Heart right ventricle (tissue), 16 donors: ENCODE results near the gene PARP1. TPM values are rescaled to one million over a fixed set of nuclear protein-coding genes. Genes with fewer than 3 reads are reported as not detected.

Experiments
- ATAC-seq, 8 donors: fragments of 200-7000 bp; cut with Tn5 transposase; one replicate each; pipeline ENCODE4 v1.9.1; 2020; ENCODE audit warnings: mild to moderate bottlenecking in 8 of 8, moderate library complexity in 8 of 8, moderate number of reproducible peaks in 1 of 8
- DNase-seq, 2 donors: peaks; one replicate each; pipeline ENCODE4 v3.0.0-alpha.2; 2020
- H3K27ac ChIP-seq, 10 donors: fragments of 200-600 bp; sonication (generic) in 2 of 10; one replicate each; pipeline versions ENCODE4 v1.5.0 to v1.8.0; 2020 to 2022; ENCODE audit warnings: mild to moderate bottlenecking in 3 of 10
- H3K27me3 ChIP-seq, 7 donors: fragments of 200-600 bp; one replicate each; pipeline ENCODE4 v1.8.0; 2021 to 2022; ENCODE audit warnings: mild to moderate bottlenecking in 2 of 7
- H3K36me3 ChIP-seq, 9 donors: fragments of 200-600 bp; sonication (generic) in 1 of 9; one replicate each; pipeline versions ENCODE4 v1.5.0 to v1.8.0; 2020 to 2022; ENCODE audit warnings: mild to moderate bottlenecking in 2 of 9
- H3K4me1 ChIP-seq, 9 donors: fragments of 200-600 bp; sonication (generic) in 1 of 9; one replicate each; pipeline versions ENCODE4 v1.5.0 to v1.8.0; 2020 to 2022; ENCODE audit warnings: mild to moderate bottlenecking in 4 of 9
- H3K4me3 ChIP-seq, 10 donors: fragments of 200-600 bp; sonication (generic) in 2 of 10; one replicate each; pipeline versions ENCODE4 v1.5.0 to v1.8.0; 2020 to 2022; ENCODE audit warnings: mild to moderate bottlenecking in 7 of 10, moderate library complexity in 2 of 10
- H3K9me3 ChIP-seq, 11 donors: fragments of 200-600 bp in 10 of 11; sonication (generic) in 2 of 11; one replicate each; pipeline versions ENCODE4 v1.5.0 to v1.8.0; 2013 to 2022; ENCODE audit warnings: mild to moderate bottlenecking in 2 of 11, control low read depth in 1 of 11, moderate library complexity in 1 of 11
- WGBS, 2 donors: extraction: QIAGEN DNeasy Blood & Tissue Kit; methylation state at CpG; one replicate each; pipeline ENCODE4 v1.1.7; 2013; ENCODE audit warnings: inconsistent platforms in 1 of 2; 5-methylcytosine and 5-hydroxymethylcytosine counted together
- intact Hi-C, 10 donors: fragments of 100-400 bp; cut with DNase I; formaldehyde crosslinking; loops; one replicate each; pipeline versions ENCODE4 v1.11.1 to v1.14.2; 2022
- polyA plus RNA-seq, 2 donors: library from polyadenylated mRNA; stranded (reverse); fragments of 200-250 nt; gene quantifications; one replicate each; pipeline ENCODE4 v1.2.3, GENCODE V29; 2013
- total RNA-seq, 10 donors: library from RNA; stranded (reverse); fragmentation: NEBNext Ultra II Directional in 3 of 10; extraction: Animal tissue kit (Norgen Biotek cat#: 25700) in 3 of 10; gene quantifications; one replicate each; pipeline versions ENCODE4 v1.2.1 to v1.2.4, GENCODE V29; 2021 to 2023
- TF ChIP-seq, protein P1 (sequence below), 9 donors: fragments of 200-600 bp; sonication (generic) in 2 of 9; IDR thresholded peaks; one replicate each; pipeline versions ENCODE4 v1.5.0 to v1.8.0; 2021 to 2022; ENCODE audit warnings: antibody characterized with exemption in 9 of 9, mild to moderate bottlenecking in 5 of 9, moderate library complexity in 1 of 9
- donor health status: Arrhythmogenic right ventricular cardiomyopathy.
- donor health status: ischemic (EF 13 %, LVEDD 7.1; RV severe dilation, severe dysfunction).
- donor health status: healthy with polysubstance abuse.
- donor health status: DM: no; HTN: yes; CAD: no.
- donor health status: DM: no; HTN: no; CAD: no.
- donor health status: ischemic (EF 25% LVEDD 6.9; RV normal size, moderate dysfunction).
- donor health status: ischemic (EF 25% LVEDD 5.7; RV mildly dilated, moderate dysfunction).
- donor health status: healthy.
- donor health status: DM: yes; HTN: yes; CAD: no.
- donor health status: Ischemic cardiomyopathy.
- donor health status: ischemic (EF 35%, LVEDD 5.7; RV mildly dilated, moderate dysfunction).
- donor health status: nonischemic (EF 11% LVEDD 7.7; RV severe dilation, severe dysfunction).
- donor health status: DM: yes; HTN: yes; CAD: no.
- donor health status: PGD.
- donor health status: ischemic (EF 29% LVEDD 5.4; RV normal size, mild dysfunction).
- donor health status: nonischemic (EF 23%, LVEDD 6.1; RV moderate dilation, normal function).

The PARP1 gene
- total and polyA plus RNA-seq, 12 donors = 36.1 to 154 (median 110) TPM

DNA sequence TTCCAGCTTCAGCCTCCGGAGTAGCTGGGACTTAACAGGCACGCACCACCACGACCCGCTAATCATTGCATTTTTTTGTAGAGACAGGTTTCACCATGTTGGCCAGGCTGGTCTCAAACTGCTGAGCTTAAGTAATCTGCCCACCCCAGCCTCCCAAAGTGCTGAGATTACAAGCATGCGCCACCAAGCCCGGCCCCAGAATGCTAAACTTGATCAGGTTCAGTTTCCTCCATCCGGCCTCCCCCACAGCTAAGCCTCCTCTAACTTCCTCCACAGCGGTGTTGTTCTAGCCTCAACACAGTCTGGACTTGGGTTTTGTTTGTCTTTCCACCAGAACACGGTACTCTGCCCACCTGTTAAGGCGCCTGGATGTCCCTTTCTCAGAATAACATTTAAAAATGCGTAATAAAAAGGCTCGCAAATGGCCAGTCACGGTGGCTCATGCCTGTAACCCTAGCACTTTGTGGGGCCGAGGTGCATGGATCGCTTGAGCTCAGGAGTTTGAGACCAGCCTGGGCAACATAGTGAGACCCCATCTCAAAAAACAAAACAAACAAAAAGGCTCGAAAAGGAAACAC, 2.4 kb downstream of the PARP1 start:
- peak overlapping the region in 2 of 10 donors; percentile 31 to 85 for H3K27ac ChIP-seq
- peaks cover 16 to 67% (median 58%) of the 10 kb centered on the region in 9 donors for H3K4me1 ChIP-seq
- H3K4me3 ChIP-seq = peak overlapping the region in 1 of 10 donors; percentile 94
- H3K36me3 ChIP-seq = peaks cover 0 to 25% (median 0%) of the 10 kb centered on the region in 9 donors
- no peak for DNase-seq
- TF ChIP-seq, protein P1, sequence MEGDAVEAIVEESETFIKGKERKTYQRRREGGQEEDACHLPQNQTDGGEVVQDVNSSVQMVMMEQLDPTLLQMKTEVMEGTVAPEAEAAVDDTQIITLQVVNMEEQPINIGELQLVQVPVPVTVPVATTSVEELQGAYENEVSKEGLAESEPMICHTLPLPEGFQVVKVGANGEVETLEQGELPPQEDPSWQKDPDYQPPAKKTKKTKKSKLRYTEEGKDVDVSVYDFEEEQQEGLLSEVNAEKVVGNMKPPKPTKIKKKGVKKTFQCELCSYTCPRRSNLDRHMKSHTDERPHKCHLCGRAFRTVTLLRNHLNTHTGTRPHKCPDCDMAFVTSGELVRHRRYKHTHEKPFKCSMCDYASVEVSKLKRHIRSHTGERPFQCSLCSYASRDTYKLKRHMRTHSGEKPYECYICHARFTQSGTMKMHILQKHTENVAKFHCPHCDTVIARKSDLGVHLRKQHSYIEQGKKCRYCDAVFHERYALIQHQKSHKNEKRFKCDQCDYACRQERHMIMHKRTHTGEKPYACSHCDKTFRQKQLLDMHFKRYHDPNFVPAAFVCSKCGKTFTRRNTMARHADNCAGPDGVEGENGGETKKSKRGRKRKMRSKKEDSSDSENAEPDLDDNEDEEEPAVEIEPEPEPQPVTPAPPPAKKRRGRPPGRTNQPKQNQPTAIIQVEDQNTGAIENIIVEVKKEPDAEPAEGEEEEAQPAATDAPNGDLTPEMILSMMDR (IDR thresholded peaks at IDR 0.05) = no peak
- no peaks in the 10 kb centered on the region for H3K9me3 ChIP-seq
- ATAC-seq = no peak
- H3K27me3 ChIP-seq = no peaks in the 10 kb centered on the region
- 72 to 75% methylated on average over 16 of the region's 16 CpGs for WGBS, 2 donors
- intact Hi-C loops = loop anchor here in 1 of 10 donors (5.0 to 10.0 kb wide), 2 partner anchors 98 to 1159 kb away; partner anchors contain the start of genes LIN9 and ZNF678

DNA sequence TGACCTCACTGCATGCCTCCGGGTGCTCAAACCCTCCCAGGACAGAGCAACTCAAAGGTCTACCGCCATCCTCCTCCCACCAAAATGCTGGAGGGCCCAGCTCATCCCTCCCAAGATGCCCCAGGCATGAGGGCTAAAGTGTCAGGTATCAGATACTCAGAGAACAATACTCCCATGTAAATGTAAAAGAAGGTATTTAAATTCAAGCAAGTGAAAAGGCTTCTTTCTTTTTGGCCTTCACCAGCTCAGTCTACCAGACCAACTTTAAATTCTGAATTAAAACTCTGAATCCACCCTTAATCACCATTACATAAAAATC, 3.0 kb downstream of the PARP1 start:
- H3K4me1 ChIP-seq = peaks cover 19 to 73% (median 64%) of the 10 kb centered on the region in 9 donors
- no peak for ATAC-seq
- TF ChIP-seq, protein P1 (IDR thresholded peaks at IDR 0.05) = no peak
- H3K27ac ChIP-seq = peak overlapping the region in 2 of 10 donors; percentile 3 to 31
- H3K4me3 ChIP-seq = peak overlapping the region in 1 of 10 donors; percentile 94
- DNase-seq = no peak
- peaks cover 0 to 31% (median 0%) of the 10 kb centered on the region in 9 donors for H3K36me3 ChIP-seq
- WGBS, 2 donors = 78 to 81% methylated on average over 2 of the region's 2 CpGs
- H3K27me3 ChIP-seq = no peaks in the 10 kb centered on the region
- no peaks in the 10 kb centered on the region for H3K9me3 ChIP-seq
- intact Hi-C loops = loop anchor here in 2 of 10 donors (5.0 to 10.0 kb wide), 3 partner anchors 38 to 1160 kb away; partner anchors contain the start of genes LIN9 (in 1 of the 2) and ZNF678 (in 1 of the 2)

DNA sequence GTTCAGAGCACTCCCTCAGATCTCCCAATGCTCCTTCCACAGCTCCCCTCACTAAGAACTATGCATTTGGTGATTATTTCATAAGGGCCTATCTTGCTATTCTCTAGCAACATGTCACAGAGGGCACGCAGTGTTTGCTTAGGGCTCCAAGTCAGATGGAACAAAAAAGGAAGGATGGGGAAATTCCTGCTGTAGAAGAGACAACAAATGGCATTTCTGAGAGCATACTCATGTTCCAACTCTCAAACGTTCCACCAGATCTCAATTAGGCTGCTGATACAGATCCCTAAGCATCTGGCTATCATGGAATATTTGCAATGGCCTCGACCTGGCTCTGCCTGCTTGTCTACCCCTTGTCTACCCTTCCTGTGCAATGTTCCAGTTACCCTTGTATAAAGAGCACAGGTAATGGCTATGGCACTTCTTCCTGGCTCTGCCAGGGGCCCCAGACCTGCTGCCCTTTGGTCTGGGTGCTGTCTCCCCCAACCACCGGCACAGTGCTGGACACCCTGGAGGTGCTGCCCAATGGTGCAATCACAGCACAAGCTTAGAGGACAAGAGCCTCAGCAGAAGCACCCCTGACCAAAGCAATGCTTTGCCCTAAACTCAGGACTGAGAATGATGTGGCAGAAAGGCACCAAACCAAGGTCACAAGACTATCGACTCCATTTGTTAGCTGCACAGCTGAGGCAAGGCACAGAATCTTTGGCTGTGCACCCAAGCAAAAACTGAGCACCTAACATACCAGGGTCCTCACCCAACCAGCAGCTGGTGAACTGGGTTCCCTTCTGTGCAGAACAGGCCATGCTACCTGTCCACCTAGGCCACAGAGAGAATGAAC, 3.6 kb downstream of the PARP1 start:
- no peaks in the 10 kb centered on the region for H3K9me3 ChIP-seq
- peaks cover 19 to 79% (median 65%) of the 10 kb centered on the region in 9 donors for H3K4me1 ChIP-seq
- DNase-seq = no peak
- no peak overlapping the region for H3K4me3 ChIP-seq
- intact Hi-C loops = loop anchor here in 2 of 10 donors (5.0 to 10.0 kb wide), 2 partner anchors 37 to 1161 kb away; partner anchors contain the start of gene ZNF678 (in 1 of the 2)
- ATAC-seq = no peak
- H3K36me3 ChIP-seq = peaks cover 0 to 37% (median 0%) of the 10 kb centered on the region in 9 donors
- TF ChIP-seq, protein P1 (IDR thresholded peaks at IDR 0.05) = no peak
- WGBS, 2 donors = 54 to 56% methylated on average over 5 of the region's 5 CpGs
- H3K27me3 ChIP-seq = no peaks in the 10 kb centered on the region
- peak overlapping the region in 3 of 10 donors; percentile 3 to 53 (median 32) for H3K27ac ChIP-seq
